ENCODE data around the gene DGKH. TPM values are rescaled to one million over a fixed set of nuclear protein-coding genes. Genes with fewer than 3 reads are reported as not detected.

Gene DGKH
- total and polyA plus RNA-seq, 9 of the 15 experiments (the other 6 are each of a cell fraction or from before 2014, with no cell fraction given): 0.38 to 4.4 (median 3.1) TPM

DNA sequence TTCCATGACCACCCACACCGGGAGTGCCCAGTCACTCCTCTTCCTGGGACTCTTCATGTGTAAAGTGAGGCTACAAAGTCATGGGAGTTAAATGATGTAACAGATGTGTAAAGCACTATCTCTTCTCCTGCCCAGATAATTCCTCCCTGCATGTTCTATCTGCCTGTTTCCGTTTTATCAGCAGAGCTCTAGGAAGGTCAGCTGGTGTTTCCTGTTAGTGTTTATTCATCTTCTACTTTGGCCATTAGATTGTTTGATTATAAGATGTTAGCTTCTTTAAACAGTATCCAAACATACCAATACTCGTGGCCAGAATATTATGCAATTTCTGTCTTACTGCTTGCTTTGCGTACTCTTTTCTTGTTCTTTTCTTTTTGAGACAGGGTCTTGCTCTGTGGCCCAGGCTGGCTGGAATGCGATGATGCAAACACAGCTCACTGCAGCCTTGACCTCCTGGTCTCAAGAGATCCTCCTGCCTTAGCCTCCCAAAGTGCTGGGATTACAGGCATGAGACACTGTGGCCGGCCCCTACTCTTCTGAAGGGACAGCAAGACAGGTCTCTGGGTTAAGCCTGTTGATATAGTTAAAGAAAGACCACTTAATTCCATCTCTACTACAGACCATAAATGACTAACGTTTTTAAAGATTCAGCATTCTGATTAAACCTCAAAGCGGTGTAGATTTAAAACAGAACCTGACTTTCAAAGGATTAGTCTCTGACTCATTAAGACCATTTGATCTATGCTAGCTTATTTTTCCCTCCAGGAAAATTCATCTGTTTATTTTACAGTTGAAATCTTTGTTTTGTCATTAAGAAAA is 126.1 kb downstream of the DGKH start (continued):
- TF ChIP-seq MITF (IDR thresholded peaks at IDR 0.05): 0 out of 2 replicates have a peak, but pooled peaks have one; percentile 19
- no peak for TF ChIP-seq MAFK (IDR thresholded peaks at IDR 0.05; ENCODE audit: low read length)
- peak; percentile 78 for TF ChIP-seq CEBPG (CRISPR knock-in tag; IDR thresholded peaks at IDR 0.05)
- peak; percentile 88 to 94 for TF ChIP-seq CEBPG (tag; conservative IDR thresholded peaks at IDR 0.05 in 1 of 2, IDR thresholded peaks at IDR 0.05 in 1 of 2)
- TF ChIP-seq TOE1 (IDR thresholded peaks at IDR 0.05; ENCODE audit: borderline replicate concordance): peak; percentile 50; the same call in 1 of the 2 replicates
- no peak for TF ChIP-seq TOE1 (CRISPR knock-in tag; IDR thresholded peaks at IDR 0.05; ENCODE audit: borderline replicate concordance, low read depth)
- peak; percentile 62; the same call in 1 of the 2 replicates for TF ChIP-seq FOXM1 (IDR thresholded peaks at IDR 0.05; ENCODE audit: low read depth)
- TF ChIP-seq FOXM1 (CRISPR knock-in tag; IDR thresholded peaks at IDR 0.05; ENCODE audit: low read depth): no peak
- peak; percentile 53; the same call in 1 of the 2 replicates for TF ChIP-seq NCOA1 (IDR thresholded peaks at IDR 0.05; ENCODE audit: low read depth)
- no peak for TF ChIP-seq NFXL1 (CRISPR knock-in tag; IDR thresholded peaks at IDR 0.05)
- TF ChIP-seq PCBP1 (IDR thresholded peaks at IDR 0.05; ENCODE audit: low read depth, low read length, poor library complexity, severe bottlenecking): no peak
- TF ChIP-seq TFE3 (CRISPR knock-in tag; IDR thresholded peaks at IDR 0.05): no peak
- TF ChIP-seq KAT2B (IDR thresholded peaks at IDR 0.05; ENCODE audit: low read depth, low read length): no peak
- TF ChIP-seq MYBL2 (IDR thresholded peaks at IDR 0.05; ENCODE audit: low read depth): peak; percentile 61
- TF ChIP-seq MYBL2 (CRISPR knock-in tag; IDR thresholded peaks at IDR 0.05; ENCODE audit: borderline replicate concordance): no peak
- no peak for TF ChIP-seq NFATC3 (IDR thresholded peaks at IDR 0.05)
- TF ChIP-seq TCF3 (CRISPR knock-in tag; IDR thresholded peaks at IDR 0.05): peak; percentile 57
- peak; percentile 6 to 88; a peak in 2 of 4 replicates for TF ChIP-seq TEAD1 (CRISPR knock-in tag; IDR thresholded peaks at IDR 0.05)
- no peak for TF ChIP-seq SNAPC5 (CRISPR knock-in tag; IDR thresholded peaks at IDR 0.05)
- TF ChIP-seq JUN (IDR thresholded peaks at IDR 0.05; ENCODE audit: borderline replicate concordance, low read depth, low read length): no peak
- no peak for TF ChIP-seq JUN (CRISPR knock-in tag; IDR thresholded peaks at IDR 0.05; ENCODE audit: borderline replicate concordance)
- TF ChIP-seq CREM (IDR thresholded peaks at IDR 0.05; ENCODE audit: low read depth): peak; percentile 35; the same call in 1 of the 2 replicates
- peak; percentile 52; the same call in 1 of the 2 replicates for TF ChIP-seq ZEB2 (IDR thresholded peaks at IDR 0.05)

Data from K562 (cell line).